HEK293 (cell line): ENCODE data around the gene TSSK3.
A peak's percentile ranks its signal among the peaks of the same experiment; 100 is the strongest.

ENCODE experiments used
- BCL11A ChIP-seq: fragments of 450-650 bp; formaldehyde crosslinking; IDR thresholded peaks from 2 replicates; pipeline ENCODE4 v1.5.1; 2016; ENCODE audit warnings: low read depth, missing biosample characterization, missing genetic modification characterization
- GLI4 ChIP-seq: fragments of 450-650 bp; formaldehyde crosslinking; IDR thresholded peaks from 2 replicates; pipeline ENCODE4 v1.5.1; 2016; ENCODE audit warnings: missing biosample characterization, missing genetic modification characterization
- HOXD13 ChIP-seq: sonication (generic); formaldehyde crosslinking; IDR thresholded peaks from 2 replicates; pipeline ENCODE4 v1.8.0; 2022; ENCODE audit warnings: missing genetic modification reagents, borderline replicate concordance
- KLF1 ChIP-seq: fragments of 450-650 bp; formaldehyde crosslinking; IDR thresholded peaks from 2 replicates; pipeline ENCODE4 v1.5.1; 2016; ENCODE audit warnings: missing biosample characterization, missing genetic modification characterization
- OSR2 ChIP-seq: fragments of 450-650 bp; formaldehyde crosslinking; IDR thresholded peaks from 2 replicates; pipeline ENCODE4 v1.5.1; 2016; ENCODE audit warnings: missing biosample characterization, missing genetic modification characterization
- RBAK ChIP-seq: fragments of 450-650 bp; formaldehyde crosslinking; IDR thresholded peaks from 2 replicates; pipeline ENCODE4 v1.5.1; 2016; ENCODE audit warnings: missing biosample characterization, missing genetic modification characterization
- ZBTB1 ChIP-seq: fragments of 450-650 bp; formaldehyde crosslinking; IDR thresholded peaks from 2 replicates; pipeline ENCODE4 v1.5.1; 2016; ENCODE audit warnings: missing biosample characterization, missing genetic modification characterization
- ZNF112 ChIP-seq: fragments of 450-650 bp; formaldehyde crosslinking; IDR thresholded peaks from 2 replicates; pipeline ENCODE4 v1.5.0; 2017; ENCODE audit warnings: missing biosample characterization, missing genetic modification characterization
- ZNF19 ChIP-seq: fragments of 450-650 bp; formaldehyde crosslinking; IDR thresholded peaks from 2 replicates; pipeline ENCODE4; 2016; ENCODE audit warnings: missing biosample characterization, missing genetic modification characterization, low read depth
- ZNF211 ChIP-seq: fragments of 450-650 bp; formaldehyde crosslinking; IDR thresholded peaks from 2 replicates; pipeline ENCODE4 v1.5.1; 2016; ENCODE audit warnings: low read depth, missing biosample characterization, missing genetic modification characterization
- ZNF24 ChIP-seq: fragments of 450-650 bp; formaldehyde crosslinking; IDR thresholded peaks from 2 replicates; pipeline ENCODE4 v1.5.1; 2016; ENCODE audit warnings: missing biosample characterization, missing genetic modification characterization
- ZNF266 ChIP-seq: fragments of 450-650 bp; formaldehyde crosslinking; IDR thresholded peaks from 2 replicates; pipeline ENCODE4 v1.5.1; 2016; ENCODE audit warnings: missing biosample characterization, missing genetic modification characterization, low read depth
- ZNF354C ChIP-seq: fragments of 450-650 bp; formaldehyde crosslinking; IDR thresholded peaks from 2 replicates; pipeline ENCODE4 v1.5.1; 2016; ENCODE audit warnings: missing biosample characterization, missing genetic modification characterization, low read depth, borderline replicate concordance
- ZNF433 ChIP-seq: fragments of 450-650 bp; formaldehyde crosslinking; IDR thresholded peaks from 2 replicates; pipeline ENCODE4 v1.5.1; 2016; ENCODE audit warnings: missing biosample characterization, missing genetic modification characterization, low read depth
- ZNF473 ChIP-seq: fragments of 450-650 bp; formaldehyde crosslinking; IDR thresholded peaks from 2 replicates; pipeline ENCODE4 v1.5.1; 2017; ENCODE audit warnings: missing biosample characterization, missing genetic modification characterization
- ZNF501 ChIP-seq: fragments of 450-650 bp; formaldehyde crosslinking; IDR thresholded peaks from 2 replicates; pipeline ENCODE4 v1.5.1; 2016; ENCODE audit warnings: missing biosample characterization, missing genetic modification characterization
- ZNF548 ChIP-seq: fragments of 450-650 bp; formaldehyde crosslinking; IDR thresholded peaks from 2 replicates; pipeline ENCODE4 v1.5.1; 2016; ENCODE audit warnings: missing biosample characterization, missing genetic modification characterization
- ZNF549 ChIP-seq: fragments of 450-650 bp; IDR thresholded peaks from 2 replicates; pipeline ENCODE4 v1.5.1; 2018; ENCODE audit warnings: missing biosample characterization, missing genetic modification characterization, mild to moderate bottlenecking, inconsistent platforms, moderate library complexity
- ZNF660 ChIP-seq: fragments of 450-650 bp; IDR thresholded peaks from 2 replicates; pipeline ENCODE4 v1.5.1; 2018; ENCODE audit warnings: missing biosample characterization, mild to moderate bottlenecking, missing genetic modification characterization
- ZNF701 ChIP-seq: fragments of 450-650 bp; formaldehyde crosslinking; IDR thresholded peaks from 2 replicates; pipeline ENCODE4 v1.5.1; 2016; ENCODE audit warnings: missing biosample characterization, missing genetic modification characterization
- ZXDB ChIP-seq: fragments of 450-650 bp; formaldehyde crosslinking; IDR thresholded peaks from 2 replicates; pipeline ENCODE4 v1.5.1; 2016; ENCODE audit warnings: missing biosample characterization, missing genetic modification characterization
- TF ChIP-seq, protein P1 (sequence below): fragments of 450-650 bp; formaldehyde crosslinking; IDR thresholded peaks from 2 replicates; pipeline ENCODE4 v1.5.0; 2017; ENCODE audit warnings: missing biosample characterization, missing genetic modification characterization, borderline replicate concordance
- TF ChIP-seq, protein P2 (sequence below): fragments of 450-650 bp; formaldehyde crosslinking; IDR thresholded peaks from 2 replicates; pipeline ENCODE4 v1.5.1; 2016; ENCODE audit warnings: missing biosample characterization, missing genetic modification characterization, borderline replicate concordance
- TF ChIP-seq, protein P3 (sequence below): fragments of 450-650 bp; formaldehyde crosslinking; IDR thresholded peaks from 2 replicates; pipeline ENCODE4 v1.5.1; 2017; ENCODE audit warnings: missing biosample characterization, missing genetic modification characterization
- TF ChIP-seq, protein P4 (sequence below): fragments of 450-650 bp; formaldehyde crosslinking; IDR thresholded peaks from 2 replicates; pipeline ENCODE4 v1.5.1; 2016; ENCODE audit warnings: missing biosample characterization, missing genetic modification characterization, low read depth
- TF ChIP-seq, protein P5 (sequence below): fragments of 450-650 bp; formaldehyde crosslinking; IDR thresholded peaks from 2 replicates; pipeline ENCODE4 v1.5.1; 2016; ENCODE audit warnings: missing biosample characterization, missing genetic modification characterization

The TSSK3 gene

DNA sequence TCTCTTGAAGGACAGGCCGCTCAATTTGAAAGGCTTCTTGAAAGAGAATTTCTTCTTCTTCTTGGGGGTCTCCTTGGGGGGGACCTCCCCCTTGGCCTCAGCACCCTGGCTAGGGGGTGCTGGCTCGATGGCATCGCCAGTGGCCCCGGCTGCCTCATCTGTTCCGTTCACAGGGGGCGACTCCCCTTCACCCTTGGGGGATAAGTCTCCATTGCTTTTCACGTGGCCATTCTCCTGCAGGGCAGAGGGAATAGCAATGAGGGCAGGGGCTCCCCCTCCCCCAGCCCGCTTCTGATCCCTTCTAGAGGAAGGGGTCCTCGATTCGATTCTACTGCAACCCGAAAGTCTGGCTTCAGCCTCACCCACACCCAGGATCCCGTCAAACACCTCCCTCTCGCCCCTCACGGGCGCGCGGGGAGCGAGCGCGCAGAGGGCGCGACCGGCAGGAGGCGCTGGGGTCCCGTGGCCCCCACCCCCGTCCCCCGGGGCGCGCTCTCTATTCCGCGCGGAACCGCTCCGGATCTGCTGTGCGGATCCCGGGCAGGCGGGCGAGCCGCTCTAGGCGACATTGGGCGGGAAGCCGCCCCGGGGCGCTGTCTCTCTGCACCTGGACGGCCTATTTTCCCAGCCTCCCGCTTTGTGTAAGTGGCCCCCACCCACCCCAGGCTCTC is 27.3 kb upstream of the TSSK3 start (continued):
- TF ChIP-seq, protein P1, sequence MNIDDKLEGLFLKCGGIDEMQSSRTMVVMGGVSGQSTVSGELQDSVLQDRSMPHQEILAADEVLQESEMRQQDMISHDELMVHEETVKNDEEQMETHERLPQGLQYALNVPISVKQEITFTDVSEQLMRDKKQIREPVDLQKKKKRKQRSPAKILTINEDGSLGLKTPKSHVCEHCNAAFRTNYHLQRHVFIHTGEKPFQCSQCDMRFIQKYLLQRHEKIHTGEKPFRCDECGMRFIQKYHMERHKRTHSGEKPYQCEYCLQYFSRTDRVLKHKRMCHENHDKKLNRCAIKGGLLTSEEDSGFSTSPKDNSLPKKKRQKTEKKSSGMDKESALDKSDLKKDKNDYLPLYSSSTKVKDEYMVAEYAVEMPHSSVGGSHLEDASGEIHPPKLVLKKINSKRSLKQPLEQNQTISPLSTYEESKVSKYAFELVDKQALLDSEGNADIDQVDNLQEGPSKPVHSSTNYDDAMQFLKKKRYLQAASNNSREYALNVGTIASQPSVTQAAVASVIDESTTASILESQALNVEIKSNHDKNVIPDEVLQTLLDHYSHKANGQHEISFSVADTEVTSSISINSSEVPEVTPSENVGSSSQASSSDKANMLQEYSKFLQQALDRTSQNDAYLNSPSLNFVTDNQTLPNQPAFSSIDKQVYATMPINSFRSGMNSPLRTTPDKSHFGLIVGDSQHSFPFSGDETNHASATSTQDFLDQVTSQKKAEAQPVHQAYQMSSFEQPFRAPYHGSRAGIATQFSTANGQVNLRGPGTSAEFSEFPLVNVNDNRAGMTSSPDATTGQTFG (tag by site-specific recombination), result no peak
- no peak for TF ChIP-seq ZNF473 (tag by site-specific recombination)
- TF ChIP-seq ZNF701 (tag by site-specific recombination), result no peak
- no peak for TF ChIP-seq HOXD13 (CRISPR knock-in tag)
- no peak for TF ChIP-seq ZNF19
- TF ChIP-seq ZNF24 (tag by site-specific recombination), result no peak; the same call in 1 of the 2 replicates
- TF ChIP-seq ZNF549 (tag by site-specific recombination), result no peak
- TF ChIP-seq ZNF354C (tag by site-specific recombination), result no peak
- TF ChIP-seq, protein P2, sequence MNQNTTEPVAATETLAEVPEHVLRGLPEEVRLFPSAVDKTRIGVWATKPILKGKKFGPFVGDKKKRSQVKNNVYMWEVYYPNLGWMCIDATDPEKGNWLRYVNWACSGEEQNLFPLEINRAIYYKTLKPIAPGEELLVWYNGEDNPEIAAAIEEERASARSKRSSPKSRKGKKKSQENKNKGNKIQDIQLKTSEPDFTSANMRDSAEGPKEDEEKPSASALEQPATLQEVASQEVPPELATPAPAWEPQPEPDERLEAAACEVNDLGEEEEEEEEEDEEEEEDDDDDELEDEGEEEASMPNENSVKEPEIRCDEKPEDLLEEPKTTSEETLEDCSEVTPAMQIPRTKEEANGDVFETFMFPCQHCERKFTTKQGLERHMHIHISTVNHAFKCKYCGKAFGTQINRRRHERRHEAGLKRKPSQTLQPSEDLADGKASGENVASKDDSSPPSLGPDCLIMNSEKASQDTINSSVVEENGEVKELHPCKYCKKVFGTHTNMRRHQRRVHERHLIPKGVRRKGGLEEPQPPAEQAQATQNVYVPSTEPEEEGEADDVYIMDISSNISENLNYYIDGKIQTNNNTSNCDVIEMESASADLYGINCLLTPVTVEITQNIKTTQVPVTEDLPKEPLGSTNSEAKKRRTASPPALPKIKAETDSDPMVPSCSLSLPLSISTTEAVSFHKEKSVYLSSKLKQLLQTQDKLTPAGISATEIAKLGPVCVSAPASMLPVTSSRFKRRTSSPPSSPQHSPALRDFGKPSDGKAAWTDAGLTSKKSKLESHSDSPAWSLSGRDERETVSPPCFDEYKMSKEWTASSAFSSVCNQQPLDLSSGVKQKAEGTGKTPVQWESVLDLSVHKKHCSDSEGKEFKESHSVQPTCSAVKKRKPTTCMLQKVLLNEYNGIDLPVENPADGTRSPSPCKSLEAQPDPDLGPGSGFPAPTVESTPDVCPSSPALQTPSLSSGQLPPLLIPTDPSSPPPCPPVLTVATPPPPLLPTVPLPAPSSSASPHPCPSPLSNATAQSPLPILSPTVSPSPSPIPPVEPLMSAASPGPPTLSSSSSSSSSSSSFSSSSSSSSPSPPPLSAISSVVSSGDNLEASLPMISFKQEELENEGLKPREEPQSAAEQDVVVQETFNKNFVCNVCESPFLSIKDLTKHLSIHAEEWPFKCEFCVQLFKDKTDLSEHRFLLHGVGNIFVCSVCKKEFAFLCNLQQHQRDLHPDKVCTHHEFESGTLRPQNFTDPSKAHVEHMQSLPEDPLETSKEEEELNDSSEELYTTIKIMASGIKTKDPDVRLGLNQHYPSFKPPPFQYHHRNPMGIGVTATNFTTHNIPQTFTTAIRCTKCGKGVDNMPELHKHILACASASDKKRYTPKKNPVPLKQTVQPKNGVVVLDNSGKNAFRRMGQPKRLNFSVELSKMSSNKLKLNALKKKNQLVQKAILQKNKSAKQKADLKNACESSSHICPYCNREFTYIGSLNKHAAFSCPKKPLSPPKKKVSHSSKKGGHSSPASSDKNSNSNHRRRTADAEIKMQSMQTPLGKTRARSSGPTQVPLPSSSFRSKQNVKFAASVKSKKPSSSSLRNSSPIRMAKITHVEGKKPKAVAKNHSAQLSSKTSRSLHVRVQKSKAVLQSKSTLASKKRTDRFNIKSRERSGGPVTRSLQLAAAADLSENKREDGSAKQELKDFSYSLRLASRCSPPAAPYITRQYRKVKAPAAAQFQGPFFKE (tag by site-specific recombination), result no peak
- TF ChIP-seq GLI4 (tag by site-specific recombination), result no peak
- TF ChIP-seq, protein P3, sequence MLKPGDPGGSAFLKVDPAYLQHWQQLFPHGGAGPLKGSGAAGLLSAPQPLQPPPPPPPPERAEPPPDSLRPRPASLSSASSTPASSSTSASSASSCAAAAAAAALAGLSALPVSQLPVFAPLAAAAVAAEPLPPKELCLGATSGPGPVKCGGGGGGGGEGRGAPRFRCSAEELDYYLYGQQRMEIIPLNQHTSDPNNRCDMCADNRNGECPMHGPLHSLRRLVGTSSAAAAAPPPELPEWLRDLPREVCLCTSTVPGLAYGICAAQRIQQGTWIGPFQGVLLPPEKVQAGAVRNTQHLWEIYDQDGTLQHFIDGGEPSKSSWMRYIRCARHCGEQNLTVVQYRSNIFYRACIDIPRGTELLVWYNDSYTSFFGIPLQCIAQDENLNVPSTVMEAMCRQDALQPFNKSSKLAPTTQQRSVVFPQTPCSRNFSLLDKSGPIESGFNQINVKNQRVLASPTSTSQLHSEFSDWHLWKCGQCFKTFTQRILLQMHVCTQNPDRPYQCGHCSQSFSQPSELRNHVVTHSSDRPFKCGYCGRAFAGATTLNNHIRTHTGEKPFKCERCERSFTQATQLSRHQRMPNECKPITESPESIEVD (tag by site-specific recombination), result no peak
- TF ChIP-seq ZNF112, result no peak
- TF ChIP-seq ZNF501 (tag by site-specific recombination), result no peak
- no peak for TF ChIP-seq RBAK (tag by site-specific recombination)
- peak; percentile 62; the same call in 1 of the 2 replicates for TF ChIP-seq ZNF660 (tag by site-specific recombination)
- TF ChIP-seq KLF1 (tag by site-specific recombination), result peak; percentile 40; the same call in 1 of the 2 replicates
- no peak for TF ChIP-seq OSR2 (tag by site-specific recombination)
- TF ChIP-seq, protein P4, sequence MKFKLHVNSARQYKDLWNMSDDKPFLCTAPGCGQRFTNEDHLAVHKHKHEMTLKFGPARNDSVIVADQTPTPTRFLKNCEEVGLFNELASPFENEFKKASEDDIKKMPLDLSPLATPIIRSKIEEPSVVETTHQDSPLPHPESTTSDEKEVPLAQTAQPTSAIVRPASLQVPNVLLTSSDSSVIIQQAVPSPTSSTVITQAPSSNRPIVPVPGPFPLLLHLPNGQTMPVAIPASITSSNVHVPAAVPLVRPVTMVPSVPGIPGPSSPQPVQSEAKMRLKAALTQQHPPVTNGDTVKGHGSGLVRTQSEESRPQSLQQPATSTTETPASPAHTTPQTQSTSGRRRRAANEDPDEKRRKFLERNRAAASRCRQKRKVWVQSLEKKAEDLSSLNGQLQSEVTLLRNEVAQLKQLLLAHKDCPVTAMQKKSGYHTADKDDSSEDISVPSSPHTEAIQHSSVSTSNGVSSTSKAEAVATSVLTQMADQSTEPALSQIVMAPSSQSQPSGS, result no peak
- TF ChIP-seq ZXDB (tag by site-specific recombination), result 0 out of 2 replicates have a peak, but pooled peaks have one; percentile 17
- no peak for TF ChIP-seq ZNF211 (tag by site-specific recombination)
- no peak for TF ChIP-seq ZNF266 (tag by site-specific recombination)
- no peak for TF ChIP-seq ZNF548 (tag by site-specific recombination)
- TF ChIP-seq ZNF433, result no peak
- TF ChIP-seq BCL11A (tag by site-specific recombination), result no peak
- no peak for TF ChIP-seq ZBTB1
- TF ChIP-seq, protein P5, sequence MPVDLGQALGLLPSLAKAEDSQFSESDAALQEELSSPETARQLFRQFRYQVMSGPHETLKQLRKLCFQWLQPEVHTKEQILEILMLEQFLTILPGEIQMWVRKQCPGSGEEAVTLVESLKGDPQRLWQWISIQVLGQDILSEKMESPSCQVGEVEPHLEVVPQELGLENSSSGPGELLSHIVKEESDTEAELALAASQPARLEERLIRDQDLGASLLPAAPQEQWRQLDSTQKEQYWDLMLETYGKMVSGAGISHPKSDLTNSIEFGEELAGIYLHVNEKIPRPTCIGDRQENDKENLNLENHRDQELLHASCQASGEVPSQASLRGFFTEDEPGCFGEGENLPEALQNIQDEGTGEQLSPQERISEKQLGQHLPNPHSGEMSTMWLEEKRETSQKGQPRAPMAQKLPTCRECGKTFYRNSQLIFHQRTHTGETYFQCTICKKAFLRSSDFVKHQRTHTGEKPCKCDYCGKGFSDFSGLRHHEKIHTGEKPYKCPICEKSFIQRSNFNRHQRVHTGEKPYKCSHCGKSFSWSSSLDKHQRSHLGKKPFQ (tag by site-specific recombination), result no peak
